OCI-M1 (cell line): ENCODE results near the gene CRYGS.

Experiments used
- DNase-seq: peaks from one replicate; lab custom pipeline; 2025; lab: John Stamatoyannopoulos, UW

The CRYGS gene

GRCh38 chr3:186493525-186494255 lies 50.5 kb downstream of the CRYGS start:
- no peak for DNase-seq

- no peak for DNase-seq
These were observed 51.7 kb downstream of the CRYGS start for GRCh38 chr3:186492385-186492984.

- no peak for DNase-seq
These were observed 54.7 kb downstream of the CRYGS start for GRCh38 chr3:186489507-186489906.
